WTC11 (cell line): ENCODE results near the gene PRKCSH. TPM values are rescaled to one million over a fixed set of nuclear protein-coding genes. Genes with fewer than 3 reads are reported as not detected.

Experiments used
- ATAC-seq: fragments of 200-7000 bp; cut with Tn5 transposase; 2 replicates; pipeline ENCODE4 v1.10.0; 2021; ENCODE audit warnings: mild to moderate bottlenecking, moderate library complexity
- CTCF ChIA-PET: fragments of 300-600 bp; sonication (Branson Sonifier 250); formaldehyde crosslinking; loops from one replicate; lab custom pipeline; 2021; ENCODE audit warnings: antibody characterized with exemption; lab: Charles Lee
- POLR2A ChIA-PET: fragments of 350-600 bp; sonication (Branson Sonifier 250); formaldehyde crosslinking; loops from one replicate; lab custom pipeline; 2021; ENCODE audit warnings: antibody characterized with exemption; lab: Charles Lee
- DNase-seq: peaks from one replicate; pipeline ENCODE4 v3.0.0; 2021; ENCODE audit warnings: low spot score
- H3K27ac Mint-ChIP-seq: 2 replicates; pipeline ENCODE4 v1.8.0; 2021; ENCODE audit warnings: mixed read lengths
- H3K27me3 Mint-ChIP-seq: 2 replicates; pipeline ENCODE4 v1.8.0; 2021; ENCODE audit warnings: low read depth, mild to moderate bottlenecking, moderate library complexity, mixed read lengths
- H3K36me3 Mint-ChIP-seq: 2 replicates; pipeline ENCODE4 v1.8.0; 2021; ENCODE audit warnings: mixed read lengths
- H3K4me1 Mint-ChIP-seq: 2 replicates; pipeline ENCODE4 v1.8.0; 2022; ENCODE audit warnings: mixed read lengths
- H3K4me3 Mint-ChIP-seq: 2 replicates; pipeline ENCODE4 v1.8.0; 2021; ENCODE audit warnings: mild to moderate bottlenecking, moderate library complexity, mixed read lengths
- H3K9me3 Mint-ChIP-seq: 2 replicates; pipeline ENCODE4 v1.8.0; 2021; ENCODE audit warnings: mixed read lengths
- AR ChIP-seq: fragments of 250-450 bp; sonication (Bioruptor Pico); IDR thresholded peaks from 2 replicates; pipeline ENCODE4 v1.9.0; 2021; ENCODE audit warnings: mild to moderate bottlenecking
- ARID4B ChIP-seq: sonication (generic); formaldehyde crosslinking; IDR thresholded peaks from 2 replicates; pipeline ENCODE4 v1.8.0; 2023; ENCODE audit warnings: missing genetic modification reagents, mild to moderate bottlenecking, borderline replicate concordance
- ATF1 ChIP-seq: sonication (generic); formaldehyde crosslinking; IDR thresholded peaks from 2 replicates; pipeline ENCODE4 v1.8.1; 2023; ENCODE audit warnings: mild to moderate bottlenecking, moderate library complexity, missing genetic modification reagents
- E2F5 ChIP-seq: sonication (generic); formaldehyde crosslinking; IDR thresholded peaks from 2 replicates; pipeline ENCODE4 v1.8.1; 2022; ENCODE audit warnings: mild to moderate bottlenecking, moderate library complexity, missing genetic modification reagents
- FOXP4 ChIP-seq: sonication (generic); formaldehyde crosslinking; IDR thresholded peaks from 2 replicates; pipeline ENCODE4 v1.8.0; 2022; ENCODE audit warnings: mild to moderate bottlenecking, missing genetic modification reagents
- GABPB1 ChIP-seq: sonication (generic); formaldehyde crosslinking; IDR thresholded peaks from 2 replicates; pipeline ENCODE4 v1.8.1; 2023; ENCODE audit warnings: mild to moderate bottlenecking, missing genetic modification reagents
- JAZF1 ChIP-seq: fragments of 250-450 bp; sonication (Bioruptor Pico); IDR thresholded peaks from 2 replicates; pipeline ENCODE4 v1.9.0; 2021; ENCODE audit warnings: moderate library complexity, mild to moderate bottlenecking, inconsistent platforms
- JUN ChIP-seq: sonication (generic); formaldehyde crosslinking; IDR thresholded peaks from 2 replicates; pipeline ENCODE4 v1.8.0; 2023; ENCODE audit warnings: mild to moderate bottlenecking, missing genetic modification reagents
- MXD4 ChIP-seq: fragments of 250-450 bp; sonication (Bioruptor Pico); IDR thresholded peaks from 2 replicates; pipeline ENCODE4 v1.8.0; 2021; ENCODE audit warnings: mild to moderate bottlenecking, moderate library complexity, borderline replicate concordance
- NFYB ChIP-seq: sonication (generic); formaldehyde crosslinking; conservative IDR thresholded peaks from 2 replicates; pipeline ENCODE4 v1.8.0; 2022; ENCODE audit warnings: low read depth, missing genetic modification reagents
- OVOL2 ChIP-seq: fragments of 250-450 bp; sonication (Bioruptor Pico); IDR thresholded peaks from 2 replicates; pipeline ENCODE4 v1.9.0; 2021; ENCODE audit warnings: mild to moderate bottlenecking, borderline replicate concordance
- RELA ChIP-seq: sonication (generic); formaldehyde crosslinking; IDR thresholded peaks from 2 replicates; pipeline ENCODE4 v1.8.1; 2022; ENCODE audit warnings: missing genetic modification reagents, mild to moderate bottlenecking, borderline replicate concordance
- SP1 ChIP-seq: sonication (generic); formaldehyde crosslinking; conservative IDR thresholded peaks from 2 replicates; pipeline ENCODE4 v1.8.1; 2022; ENCODE audit warnings: missing genetic modification reagents
- TEAD1 ChIP-seq: sonication (generic); formaldehyde crosslinking; IDR thresholded peaks from 2 replicates; pipeline ENCODE4 v1.8.0; 2022; ENCODE audit warnings: mild to moderate bottlenecking, missing genetic modification reagents
- ZBTB43 ChIP-seq: sonication (generic); formaldehyde crosslinking; IDR thresholded peaks from 2 replicates; pipeline ENCODE4 v1.8.1; 2023; ENCODE audit warnings: mild to moderate bottlenecking, missing genetic modification reagents
- ZMAT4 ChIP-seq: fragments of 250-450 bp; sonication (Bioruptor Pico); IDR thresholded peaks from 2 replicates; pipeline ENCODE4 v1.9.0; 2021; ENCODE audit warnings: mild to moderate bottlenecking
- ZNF232 ChIP-seq: sonication (generic); formaldehyde crosslinking; IDR thresholded peaks from 2 replicates; pipeline ENCODE4 v1.8.0; 2022; ENCODE audit warnings: mild to moderate bottlenecking, missing genetic modification reagents
- ZNF317 ChIP-seq: sonication (generic); formaldehyde crosslinking; IDR thresholded peaks from 2 replicates; pipeline ENCODE4 v1.8.1; 2023; ENCODE audit warnings: low read depth, mild to moderate bottlenecking, moderate library complexity, missing genetic modification reagents, borderline replicate concordance
- ZNF512 ChIP-seq: sonication (generic); formaldehyde crosslinking; IDR thresholded peaks from 2 replicates; pipeline ENCODE4 v1.8.1; 2022; ENCODE audit warnings: missing genetic modification reagents, borderline replicate concordance
- total RNA-seq: library from RNA; stranded (reverse); gene quantifications from 3 replicates; pipeline ENCODE4 v1.2.3, GENCODE V29; 2021

Gene PRKCSH
- total RNA-seq, 1 experiment from 2014 or later: 396 TPM

GRCh38 chr19:11401808-11402543 lies 33.5 kb upstream of the PRKCSH start (continued):
- TF ChIP-seq ARID4B (CRISPR knock-in tag) (no peak), SP1 (CRISPR knock-in tag) (no peak), GABPB1 (CRISPR knock-in tag) (no peak), NFYB (CRISPR knock-in tag) (no peak), JAZF1 (CRISPR knock-in tag) (no peak)
- TF ChIP-seq, all 79 proteins: peak for 0

GRCh38 chr19:11404588-11405222 lies 30.7 kb upstream of the PRKCSH start:
- POLR2A ChIA-PET: no interaction called here
- peaks cover 36% of the 10 kb centered on the region for H3K36me3 Mint-ChIP-seq
- no peaks in the 10 kb centered on the region for H3K4me1 Mint-ChIP-seq
- no peak overlapping the region for H3K4me3 Mint-ChIP-seq
- ATAC-seq (no peak), DNase-seq (no peak)
- CTCF ChIA-PET: interaction anchor here (1.5 to 3.3 kb wide), 4 partner anchors 14 to 30 kb away, joined by 4 to 66 read pairs (median 23); partner anchors contain the start of genes EPOR, ODAD3 and PRKCSH
- H3K27me3 Mint-ChIP-seq: no peaks in the 10 kb centered on the region
- no peaks in the 10 kb centered on the region for H3K9me3 Mint-ChIP-seq
- H3K27ac Mint-ChIP-seq: no peak overlapping the region
- TF ChIP-seq TEAD1 (no peak), JUN (CRISPR knock-in tag) (no peak), ATF1 (CRISPR knock-in tag) (no peak), MXD4 (CRISPR knock-in tag) (no peak), E2F5 (no peak), ZNF512 (CRISPR knock-in tag) (no peak), OVOL2 (no peak), FOXP4 (CRISPR knock-in tag) (no peak), ZMAT4 (no peak), RELA (no peak), ZBTB43 (CRISPR knock-in tag) (no peak), ZNF317 (CRISPR knock-in tag) (no peak), ZNF232 (no peak), AR (CRISPR knock-in tag) (no peak)
